ENCODE results near the gene MSRB1.

Gene MSRB1

DNA sequence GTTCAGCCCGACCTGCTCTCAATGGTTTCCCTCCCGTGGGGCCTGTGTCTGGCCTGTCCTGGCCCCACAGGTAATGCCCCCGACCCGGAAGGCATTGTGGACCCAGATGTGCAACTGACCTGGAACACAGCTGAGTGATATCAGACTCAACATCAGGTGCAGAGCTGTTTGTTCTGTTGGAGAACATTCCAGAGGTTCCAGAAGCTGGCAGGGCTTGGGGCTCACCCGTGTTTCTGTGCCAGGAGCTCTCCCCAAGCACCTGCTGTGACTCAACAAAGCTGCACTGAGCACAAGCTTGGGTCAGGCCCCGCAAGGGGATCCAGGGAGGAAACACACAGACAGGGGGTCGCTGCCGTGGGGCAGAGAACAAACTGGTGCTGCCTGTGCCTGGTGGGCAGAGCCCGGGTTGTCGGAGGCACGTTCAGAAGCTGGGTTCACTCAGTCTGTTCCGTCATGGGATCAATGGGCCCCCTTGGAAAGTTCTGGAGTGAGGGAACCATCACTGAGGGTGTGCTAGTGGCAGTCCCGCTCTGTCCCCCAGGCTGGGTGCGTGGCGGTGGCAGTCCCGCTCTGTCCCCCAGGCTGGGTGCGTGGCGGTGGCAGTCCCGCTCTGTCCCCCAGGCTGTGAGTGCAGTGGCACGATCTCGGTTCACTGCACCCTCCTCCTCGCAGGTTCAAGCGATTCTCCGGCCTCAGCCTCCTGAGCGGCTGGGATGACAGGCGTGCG lies 46.9 kb downstream of the MSRB1 start:
- DNase-seq = no peak

DNA sequence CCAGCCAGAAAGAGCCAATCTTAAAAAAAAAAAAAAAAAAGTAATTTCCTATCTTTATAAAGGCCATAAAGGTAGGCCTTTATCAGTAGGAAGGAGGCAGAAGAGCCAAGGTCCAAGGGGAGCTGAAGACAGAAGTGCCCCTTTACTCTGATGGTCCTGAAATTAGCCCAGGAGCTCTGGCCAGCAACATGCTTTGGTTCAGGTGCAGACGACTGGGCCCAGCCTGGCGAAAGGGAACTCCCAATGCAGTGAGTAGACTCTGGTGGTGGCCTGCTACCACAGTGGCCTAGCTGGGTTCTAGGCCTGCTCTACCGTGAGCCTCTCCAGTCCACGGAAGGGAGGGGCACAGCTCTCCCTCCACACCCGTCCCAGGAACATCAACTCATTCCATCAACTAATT lies 47.9 kb downstream of the MSRB1 start:
- DNase-seq = no peak

DNA sequence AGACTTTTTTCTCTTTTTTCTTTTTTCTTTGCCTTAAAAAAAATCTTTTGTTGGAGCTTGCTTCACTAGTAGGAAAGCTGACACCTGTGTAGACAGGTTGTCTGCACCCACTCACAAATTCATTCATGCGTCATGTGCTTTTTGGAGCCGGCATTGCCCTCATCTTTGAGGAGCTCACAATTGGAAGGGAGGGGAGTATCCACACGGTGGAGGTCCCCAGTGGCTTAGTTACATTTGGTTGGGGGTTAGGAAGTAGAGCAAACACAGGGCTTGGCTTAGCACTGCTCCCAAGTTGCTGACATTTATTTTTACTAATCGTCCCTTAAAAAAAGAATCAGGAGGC lies 52.3 kb downstream of the MSRB1 start:
- DNase-seq = peak in 1 of 2 experiments; percentile 35

DNA sequence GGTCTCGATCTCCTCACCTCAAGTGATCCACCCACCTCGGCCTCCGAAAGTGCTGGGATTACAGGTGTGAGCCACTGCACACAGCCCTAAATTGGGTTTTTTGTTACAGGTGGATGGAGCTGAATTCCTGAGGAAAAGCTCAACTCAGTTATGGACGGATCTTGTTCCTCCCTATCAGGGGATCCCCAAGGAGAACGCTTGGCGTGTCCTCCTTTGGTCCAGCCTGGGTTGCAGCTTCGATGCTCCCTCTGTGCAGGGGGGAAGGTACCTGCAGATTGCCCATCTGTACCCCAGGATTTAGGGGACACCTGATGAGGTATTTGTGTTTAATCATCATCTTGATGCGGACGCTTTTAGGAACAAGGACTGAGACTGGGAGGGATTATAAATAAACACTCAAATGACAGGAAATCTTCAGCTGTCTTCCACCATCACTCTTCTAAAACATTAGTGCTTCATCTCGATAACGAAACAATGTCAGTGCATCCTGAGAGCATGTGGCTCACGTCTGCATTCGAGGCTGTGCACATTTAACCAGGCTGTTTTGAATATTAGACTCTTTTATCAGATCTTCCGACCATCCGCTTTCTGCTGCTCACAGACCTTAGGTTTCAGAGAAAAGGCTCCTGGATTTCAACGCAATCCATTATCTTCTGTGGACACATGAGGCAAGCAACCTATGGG lies 52.8 kb downstream of the MSRB1 start:
- peak in 1 of 2 experiments; percentile 35 for DNase-seq

Data from NCI-H524 (cell line).